DOHH2 (cell line): ENCODE measurements around the gene ARID5A.

ENCODE experiments used
- EZH2phosphoT487 ChIP-seq: fragments of 200-600 bp; sonication (generic); IDR thresholded peaks from 2 replicates; pipeline ENCODE4 v1.6.1; 2017; ENCODE audit warnings: borderline replicate concordance, mild to moderate bottlenecking, antibody characterized with exemption, low read length, moderate library complexity, mixed read lengths
- TF ChIP-seq, protein P1 (sequence below): fragments of 200-600 bp; sonication (generic); IDR thresholded peaks from one replicate; pipeline ENCODE4 v1.5.1; 2014; ENCODE audit warnings: antibody characterized with exemption, mild to moderate bottlenecking, low read depth, low read length; ENCODE audit not compliant: poor library complexity, severe bottlenecking

DNA sequence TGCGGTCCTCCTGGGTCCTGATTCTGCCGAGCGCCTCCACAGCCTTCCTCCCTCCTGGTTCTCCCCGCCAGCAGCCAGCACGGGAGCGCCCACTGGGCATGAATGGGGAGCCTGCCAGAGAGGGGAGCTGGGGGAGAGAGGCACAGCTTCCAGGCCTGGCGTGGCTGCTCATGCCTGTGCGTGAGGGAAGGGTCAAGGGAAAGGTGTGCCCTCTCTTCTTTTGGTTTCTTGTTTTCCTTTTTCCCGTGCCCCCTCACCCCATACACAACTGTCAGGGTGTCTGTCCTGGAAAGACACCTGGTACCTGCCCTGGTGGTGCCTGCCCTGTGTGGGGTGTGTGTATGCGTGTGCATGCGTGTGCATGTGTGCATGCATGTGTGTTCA is 26.7 kb upstream of the ARID5A start:
- TF ChIP-seq, protein P1, sequence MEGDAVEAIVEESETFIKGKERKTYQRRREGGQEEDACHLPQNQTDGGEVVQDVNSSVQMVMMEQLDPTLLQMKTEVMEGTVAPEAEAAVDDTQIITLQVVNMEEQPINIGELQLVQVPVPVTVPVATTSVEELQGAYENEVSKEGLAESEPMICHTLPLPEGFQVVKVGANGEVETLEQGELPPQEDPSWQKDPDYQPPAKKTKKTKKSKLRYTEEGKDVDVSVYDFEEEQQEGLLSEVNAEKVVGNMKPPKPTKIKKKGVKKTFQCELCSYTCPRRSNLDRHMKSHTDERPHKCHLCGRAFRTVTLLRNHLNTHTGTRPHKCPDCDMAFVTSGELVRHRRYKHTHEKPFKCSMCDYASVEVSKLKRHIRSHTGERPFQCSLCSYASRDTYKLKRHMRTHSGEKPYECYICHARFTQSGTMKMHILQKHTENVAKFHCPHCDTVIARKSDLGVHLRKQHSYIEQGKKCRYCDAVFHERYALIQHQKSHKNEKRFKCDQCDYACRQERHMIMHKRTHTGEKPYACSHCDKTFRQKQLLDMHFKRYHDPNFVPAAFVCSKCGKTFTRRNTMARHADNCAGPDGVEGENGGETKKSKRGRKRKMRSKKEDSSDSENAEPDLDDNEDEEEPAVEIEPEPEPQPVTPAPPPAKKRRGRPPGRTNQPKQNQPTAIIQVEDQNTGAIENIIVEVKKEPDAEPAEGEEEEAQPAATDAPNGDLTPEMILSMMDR = no peak
- no peak for TF ChIP-seq EZH2phosphoT487
